Keratinocyte (primary cell): ENCODE measurements around the gene SHISA5. TPM values are rescaled to one million over a fixed set of nuclear protein-coding genes. Genes with fewer than 3 reads are reported as not detected.

Source experiments
- DNase-seq: peaks from one replicate; pipeline ENCODE4 v3.0.0-alpha.2; 2011; ENCODE audit warnings: low read depth, missing footprints, low spot score
- FAIRE-seq: peaks from 2 replicates; lab custom pipeline; 2011; peaks lifted over from hg19 to GRCh38; lab: Jason Lieb, UNC
- H2AFZ ChIP-seq: 2 replicates; pipeline ENCODE4 v1.6.0; 2012; ENCODE audit warnings: low read length, control low read depth, inconsistent platforms; ENCODE audit not compliant: control insufficient read depth
- H3K27ac ChIP-seq: 2 replicates; pipeline ENCODE4 v1.5.1; 2011; ENCODE audit warnings: low read length; ENCODE audit not compliant: control insufficient read depth, insufficient read depth
- H3K27me3 ChIP-seq: 3 replicates; pipeline ENCODE4 v1.6.0; 2011; ENCODE audit warnings: low read length; ENCODE audit not compliant: control insufficient read depth, insufficient read depth; ENCODE audit errors: extremely low read depth
- H3K36me3 ChIP-seq, 2 experiments: 2 replicates in 1 of 2; 3 replicates in 1 of 2; pipeline ENCODE4 v1.5.1; 2011; ENCODE audit warnings: low read length in 2 of 2, mild to moderate bottlenecking in 1 of 2; ENCODE audit not compliant: control insufficient read depth in 2 of 2, insufficient read depth in 2 of 2; ENCODE audit errors: extremely low read depth in 1 of 2
- H3K4me1 ChIP-seq: 3 replicates; pipeline ENCODE4 v1.5.1; 2011; ENCODE audit warnings: low read length; ENCODE audit not compliant: control insufficient read depth, insufficient read depth; ENCODE audit errors: extremely low read depth
- H3K4me2 ChIP-seq: 3 replicates; pipeline ENCODE4 v1.6.0; 2011; ENCODE audit warnings: low read depth, low read length; ENCODE audit not compliant: control insufficient read depth, insufficient read depth; ENCODE audit errors: extremely low read depth
- H3K4me3 ChIP-seq, 3 experiments: fragments of 200-600 bp in 1 of 3; sonication (generic) in 1 of 3; 2 replicates in 2 of 3; 3 replicates in 1 of 3; pipeline ENCODE4 v1.5.1; 2011 to 2016; ENCODE audit warnings: low read length in 3 of 3, mild to moderate bottlenecking in 3 of 3, control low read depth in 2 of 3, inconsistent platforms in 1 of 3, low read depth in 1 of 3, mixed read lengths in 1 of 3, mixed run types in 1 of 3, moderate library complexity in 1 of 3; ENCODE audit not compliant: control insufficient read depth in 2 of 3, insufficient read depth in 2 of 3; ENCODE audit errors: extremely low read depth in 1 of 3
- H3K79me2 ChIP-seq: 2 replicates; pipeline ENCODE4 v1.6.0; 2012; ENCODE audit warnings: low read length; ENCODE audit not compliant: control insufficient read depth, insufficient read depth
- H3K9ac ChIP-seq: 3 replicates; pipeline ENCODE4 v1.6.0; 2011; ENCODE audit warnings: low read length; ENCODE audit not compliant: control insufficient read depth, insufficient read depth; ENCODE audit errors: extremely low read depth
- H3K9me1 ChIP-seq: 3 replicates; pipeline ENCODE4 v1.6.0; 2011; ENCODE audit warnings: low read length; ENCODE audit not compliant: control insufficient read depth, insufficient read depth; ENCODE audit errors: extremely low read depth
- H3K9me3 ChIP-seq: 2 replicates; pipeline ENCODE4 v1.5.1; 2012; ENCODE audit warnings: low read depth, low read length; ENCODE audit not compliant: control insufficient read depth
- H4K20me1 ChIP-seq: 3 replicates; pipeline ENCODE4 v1.6.0; 2011; ENCODE audit warnings: low read length; ENCODE audit not compliant: control insufficient read depth, insufficient read depth; ENCODE audit errors: extremely low read depth
- CTCF ChIP-seq, 3 experiments: IDR thresholded peaks in 1 of 3; conservative IDR thresholded peaks in 1 of 3; optimal IDR thresholded peaks in 1 of 3; 2 replicates in 2 of 3; 3 replicates in 1 of 3; pipeline versions ENCODE3 to v1.5.1; 2011; ENCODE audit warnings: low read length in 3 of 3, mild to moderate bottlenecking in 3 of 3, moderate library complexity in 2 of 3, control low read depth in 1 of 3, inconsistent platforms in 1 of 3; ENCODE audit not compliant: insufficient read depth in 2 of 3; ENCODE audit errors: extremely low read depth in 1 of 3
- EZH2 ChIP-seq: IDR thresholded peaks from one replicate; pipeline ENCODE4 v1.6.1; 2012; ENCODE audit warnings: inconsistent platforms, mild to moderate bottlenecking, low read length, moderate library complexity
- dilution Hi-C: fragments of 300-500 bp; cut with MboI; formaldehyde crosslinking; loops from one replicate; pipeline ENCODE4 v1.7.0; 2020; ENCODE audit warnings: low sequenced_read_pairs; ENCODE audit not compliant: extremely low pct_ligation_motif_present
- polyA plus RNA-seq, 5 experiments: library from polyadenylated mRNA; depleted of rRNA in 3 of 5; stranded (reverse) in 3 of 5; stranded (forward) in 1 of 5; unstranded in 1 of 5; fragments of >200 nt; gene quantifications; 1 replicate in 1 of 5; 2 replicates in 3 of 5; 3 replicates in 1 of 5; pipeline versions ENCODE4 v1.2.1 to v1.2.3, GENCODE V29; 2011 to 2012; ENCODE audit warnings: missing spikeins in 2 of 5, low read depth in 1 of 5, low replicate concordance in 1 of 5
- small RNA-seq, 3 experiments: library from RNA; depleted of rRNA; stranded (forward); fragments of <200 nt; gene quantifications; one replicate each; pipeline ENCODE3, GENCODE V24; 2012; ENCODE audit warnings: low read depth in 3 of 3, low replicate concordance in 1 of 3; ENCODE audit not compliant: insufficient read length in 3 of 3

Gene SHISA5
- polyA plus RNA-seq, 1 donor (not counting 4 experiments of a cell fraction or from before 2014, with no cell fraction given) = 94.4 TPM

- no peak for TF ChIP-seq CTCF (optimal IDR thresholded peaks at IDR 0.05 in 1 of 3, IDR thresholded peaks at IDR 0.05 in 1 of 3, conservative IDR thresholded peaks at IDR 0.05 in 1 of 3; ENCODE audit: extremely low read depth in 1 of 3, insufficient read depth in 2 of 3, low read length in 3 of 3)
- TF ChIP-seq EZH2 = no peak
- Histone ChIP-seq H3K36me3 (peaks cover 56 to 65% of the 10 kb centered on the region in 2 experiments), H3K9me3 (no peaks in the 10 kb centered on the region), H3K4me2 (no peak overlapping the region), H3K4me3 (no peak overlapping the region), H3K9me1 (peaks cover 1% of the 10 kb centered on the region), H3K9ac (no peak overlapping the region), H3K79me2 (peaks cover 33% of the 10 kb centered on the region), H3K27ac (no peak overlapping the region), H4K20me1 (peaks cover 14% of the 10 kb centered on the region), H3K4me1 (peaks cover 13% of the 10 kb centered on the region), H2AFZ (no peak overlapping the region), H3K27me3 (no peaks in the 10 kb centered on the region)
- dilution Hi-C loops = no loop called here
- FAIRE-seq = no peak
- no peak for DNase-seq
These were observed 85.3 kb downstream of the SHISA5 start for GRCh38 chr3:48418651-48419050.

GRCh38 chr3:48418140-48418539, 85.8 kb downstream of the SHISA5 start:
- Histone ChIP-seq H3K36me3 (peaks cover 56 to 63% of the 10 kb centered on the region in 2 experiments), H2AFZ (no peak overlapping the region), H3K27me3 (no peaks in the 10 kb centered on the region), H3K79me2 (peaks cover 28% of the 10 kb centered on the region), H4K20me1 (peaks cover 17% of the 10 kb centered on the region), H3K4me2 (no peak overlapping the region), H3K4me1 (peaks cover 19% of the 10 kb centered on the region), H3K9ac (no peak overlapping the region), H3K9me1 (peaks cover 3% of the 10 kb centered on the region), H3K27ac (no peak overlapping the region), H3K9me3 (no peaks in the 10 kb centered on the region), H3K4me3 (no peak overlapping the region)
- FAIRE-seq (no peak), DNase-seq (no peak)
- TF ChIP-seq CTCF (optimal IDR thresholded peaks at IDR 0.05 in 1 of 3, IDR thresholded peaks at IDR 0.05 in 1 of 3, conservative IDR thresholded peaks at IDR 0.05 in 1 of 3; ENCODE audit: extremely low read depth in 1 of 3, insufficient read depth in 2 of 3, low read length in 3 of 3) (no peak), EZH2 (no peak)
- dilution Hi-C loops = no loop called here

Small RNAs within 50 kb of the gene (small RNA-seq; reads per million reads assigned to genes)
- gene MIR6823 = 0 to 0.33 (median 0.25) reads per million in 3 experiments

Other genes with a start within 250 kb of the SHISA5 start
- 22.1 to 38.0 TPM (median 22.4 TPM) in 3 replicates for gene NME6, start 202.8 kb downstream of the SHISA5 start, polyA plus RNA-seq
- not detected in 3 replicates for gene SPINK8, start 170.5 kb downstream of the SHISA5 start, polyA plus RNA-seq
- gene FBXW12, start 132.0 kb downstream of the SHISA5 start, polyA plus RNA-seq = not detected in 3 replicates
- 67.5 to 124 TPM (median 83.0 TPM) in 3 replicates for gene PLXNB1, start 74.1 kb downstream of the SHISA5 start, polyA plus RNA-seq
- 27.9 to 28.8 TPM (median 28.4 TPM) in 3 replicates for gene CCDC51, start 64.1 kb downstream of the SHISA5 start, polyA plus RNA-seq
- 190 to 418 TPM (median 306 TPM) in 3 replicates for gene TMA7, start 63.9 kb downstream of the SHISA5 start, polyA plus RNA-seq
- gene ATRIP, start 57.4 kb downstream of the SHISA5 start, polyA plus RNA-seq = 8.6 to 9.7 TPM (median 9.1 TPM) in 3 replicates
- 15.1 to 22.0 TPM (median 16.2 TPM) in 3 replicates for gene PFKFB4, start 52.6 kb upstream of the SHISA5 start, polyA plus RNA-seq
- 5.7 to 10.0 TPM (median 6.3 TPM) in 3 replicates for gene UCN2, start 59.6 kb upstream of the SHISA5 start, polyA plus RNA-seq
- gene COL7A1, start 91.2 kb upstream of the SHISA5 start, polyA plus RNA-seq = 59.4 to 91.3 TPM (median 74.4 TPM) in 3 replicates
- gene UQCRC1, start 105.5 kb upstream of the SHISA5 start, polyA plus RNA-seq = 417 to 473 TPM (median 440 TPM) in 3 replicates
- gene TMEM89, start 117.6 kb upstream of the SHISA5 start, polyA plus RNA-seq = not detected in 3 replicates
- 24.9 to 35.7 TPM (median 34.5 TPM) in 3 replicates for gene SLC26A6, start 131.3 kb upstream of the SHISA5 start, polyA plus RNA-seq
- 0.25 to 0.53 TPM (median 0.31 TPM) in 3 replicates for gene CELSR3, start 158.7 kb upstream of the SHISA5 start, polyA plus RNA-seq
- 9.8 to 15.8 TPM (median 10.5 TPM) in 3 replicates for gene NCKIPSD, start 181.7 kb upstream of the SHISA5 start, polyA plus RNA-seq
- 94.3 to 124 TPM (median 110 TPM) in 3 replicates for gene IP6K2, start 213.0 kb upstream of the SHISA5 start, polyA plus RNA-seq